ENCODE results near the gene KLHL7.

The KLHL7 gene

GRCh38 chr7:23067271-23067670, 38.3 kb upstream of the KLHL7 start:
- no peak overlapping the region for H3K4me3 ChIP-seq (replicated peaks; ENCODE audit: low read depth, low read length)
- DNase-seq (ENCODE audit: extremely low read depth, insufficient read length) = no peak
- H3K36me3 ChIP-seq (ENCODE audit: control insufficient read depth, insufficient read depth, low read length) = no peaks in the 10 kb centered on the region
- TF ChIP-seq, protein P1, sequence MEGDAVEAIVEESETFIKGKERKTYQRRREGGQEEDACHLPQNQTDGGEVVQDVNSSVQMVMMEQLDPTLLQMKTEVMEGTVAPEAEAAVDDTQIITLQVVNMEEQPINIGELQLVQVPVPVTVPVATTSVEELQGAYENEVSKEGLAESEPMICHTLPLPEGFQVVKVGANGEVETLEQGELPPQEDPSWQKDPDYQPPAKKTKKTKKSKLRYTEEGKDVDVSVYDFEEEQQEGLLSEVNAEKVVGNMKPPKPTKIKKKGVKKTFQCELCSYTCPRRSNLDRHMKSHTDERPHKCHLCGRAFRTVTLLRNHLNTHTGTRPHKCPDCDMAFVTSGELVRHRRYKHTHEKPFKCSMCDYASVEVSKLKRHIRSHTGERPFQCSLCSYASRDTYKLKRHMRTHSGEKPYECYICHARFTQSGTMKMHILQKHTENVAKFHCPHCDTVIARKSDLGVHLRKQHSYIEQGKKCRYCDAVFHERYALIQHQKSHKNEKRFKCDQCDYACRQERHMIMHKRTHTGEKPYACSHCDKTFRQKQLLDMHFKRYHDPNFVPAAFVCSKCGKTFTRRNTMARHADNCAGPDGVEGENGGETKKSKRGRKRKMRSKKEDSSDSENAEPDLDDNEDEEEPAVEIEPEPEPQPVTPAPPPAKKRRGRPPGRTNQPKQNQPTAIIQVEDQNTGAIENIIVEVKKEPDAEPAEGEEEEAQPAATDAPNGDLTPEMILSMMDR (IDR thresholded peaks at IDR 0.05; ENCODE audit: insufficient read depth, low read length, poor library complexity, severe bottlenecking) = no peak
- no peaks in the 10 kb centered on the region for H3K27me3 ChIP-seq (replicated peaks; ENCODE audit: control insufficient read depth, insufficient read depth, low read length)

DNA sequence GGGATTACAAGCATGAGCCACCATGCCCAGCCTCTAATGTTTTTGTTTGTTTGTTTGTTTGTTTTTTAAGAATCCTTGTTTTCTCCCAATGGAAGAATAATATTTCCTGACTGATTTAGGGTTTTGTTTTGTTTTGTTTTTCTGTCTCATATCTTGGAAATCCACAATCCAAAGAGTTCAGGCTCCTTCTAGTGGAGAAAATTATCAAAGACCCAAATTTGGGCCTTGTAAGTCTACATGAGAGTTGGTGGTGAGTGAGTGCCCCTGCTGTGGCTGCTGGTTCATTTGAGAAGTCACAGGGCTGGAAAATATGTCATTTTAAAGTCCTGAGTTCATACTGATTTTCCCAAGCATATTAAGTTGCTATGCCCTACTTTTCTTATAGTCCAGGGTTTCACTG, 33.5 kb upstream of the KLHL7 start:
- no peak for DNase-seq (ENCODE audit: extremely low read depth, insufficient read length)
- Histone ChIP-seq H3K27me3 (replicated peaks; ENCODE audit: control insufficient read depth, insufficient read depth, low read length) (no peaks in the 10 kb centered on the region), H3K4me3 (replicated peaks; ENCODE audit: low read depth, low read length) (no peak overlapping the region), H3K36me3 (ENCODE audit: control insufficient read depth, insufficient read depth, low read length) (no peaks in the 10 kb centered on the region)
- TF ChIP-seq, protein P1 (IDR thresholded peaks at IDR 0.05; ENCODE audit: insufficient read depth, low read length, poor library complexity, severe bottlenecking) = no peak

- Histone ChIP-seq H3K27me3 (replicated peaks; ENCODE audit: control insufficient read depth, insufficient read depth, low read length) (no peaks in the 10 kb centered on the region), H3K36me3 (ENCODE audit: control insufficient read depth, insufficient read depth, low read length) (no peaks in the 10 kb centered on the region), H3K4me3 (replicated peaks; ENCODE audit: low read depth, low read length) (no peak overlapping the region)
- TF ChIP-seq, protein P1 (IDR thresholded peaks at IDR 0.05; ENCODE audit: insufficient read depth, low read length, poor library complexity, severe bottlenecking) = no peak
- DNase-seq (ENCODE audit: extremely low read depth, insufficient read length) = no peak
Observed at GRCh38 chr7:23072922-23073321, 32.7 kb upstream of the KLHL7 start.

DNA sequence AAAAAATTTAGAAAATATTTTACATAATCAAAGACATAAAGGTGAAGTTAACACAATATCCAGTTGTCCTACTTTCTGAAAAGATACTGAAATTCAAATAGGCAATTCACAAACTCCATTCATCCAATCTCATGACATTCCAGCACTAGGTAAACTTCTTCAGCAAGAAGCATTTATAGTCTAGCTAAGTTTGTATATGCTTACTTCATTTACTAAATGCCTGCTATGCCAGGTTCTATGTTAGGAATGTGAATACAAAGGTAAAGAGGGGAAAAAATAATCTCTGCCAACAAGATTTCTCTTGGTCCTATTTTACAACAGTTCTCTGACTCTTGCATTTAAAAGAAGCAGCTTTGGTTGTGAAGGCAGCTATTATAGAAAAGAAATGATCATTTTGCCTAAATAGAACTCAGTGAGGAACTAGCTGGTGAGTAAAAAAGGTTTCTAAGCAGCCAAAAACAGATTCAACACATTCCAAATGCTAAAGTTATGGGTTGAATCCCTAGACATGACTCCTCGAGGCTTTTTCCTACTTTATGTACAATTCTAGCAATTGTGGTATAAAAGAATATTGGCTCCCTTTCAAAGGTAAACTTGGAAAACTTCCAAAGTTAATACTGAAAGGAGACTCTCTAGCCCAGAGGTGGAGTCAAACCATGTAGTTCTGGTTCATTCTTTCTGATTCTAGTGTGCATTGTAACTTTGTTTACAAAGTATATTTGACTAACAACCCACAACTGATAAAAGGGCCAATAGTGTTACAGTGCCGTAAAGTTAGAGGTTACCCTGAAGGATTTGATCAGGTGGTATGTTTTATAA, 30.9 kb upstream of the KLHL7 start:
- Histone ChIP-seq H3K36me3 (ENCODE audit: control insufficient read depth, insufficient read depth, low read length) (no peaks in the 10 kb centered on the region), H3K27me3 (replicated peaks; ENCODE audit: control insufficient read depth, insufficient read depth, low read length) (no peaks in the 10 kb centered on the region), H3K4me3 (replicated peaks; ENCODE audit: low read depth, low read length) (no peak overlapping the region)
- DNase-seq (ENCODE audit: extremely low read depth, insufficient read length) = no peak
- TF ChIP-seq, protein P1 (IDR thresholded peaks at IDR 0.05; ENCODE audit: insufficient read depth, low read length, poor library complexity, severe bottlenecking) = no peak

GRCh38 chr7:23075571-23075970, 30.0 kb upstream of the KLHL7 start:
- Histone ChIP-seq H3K36me3 (ENCODE audit: control insufficient read depth, insufficient read depth, low read length) (no peaks in the 10 kb centered on the region), H3K4me3 (replicated peaks; ENCODE audit: low read depth, low read length) (no peak overlapping the region), H3K27me3 (replicated peaks; ENCODE audit: control insufficient read depth, insufficient read depth, low read length) (no peaks in the 10 kb centered on the region)
- DNase-seq (ENCODE audit: extremely low read depth, insufficient read length) = no peak
- TF ChIP-seq, protein P1 (IDR thresholded peaks at IDR 0.05; ENCODE audit: insufficient read depth, low read length, poor library complexity, severe bottlenecking) = no peak
